GM12878 (cell line): Measurements from ENCODE around the gene H1-8.

Source experiments
- CBX3 ChIP-seq: fragments of 200-600 bp; sonication (generic); IDR thresholded peaks from 2 replicates; pipeline ENCODE4 v1.6.1; 2016; ENCODE audit warnings: low read depth, borderline replicate concordance
- CTCF ChIP-seq, 3 experiments: IDR thresholded peaks in 2 of 3; conservative IDR thresholded peaks in 1 of 3; 2 replicates each; pipeline ENCODE4 v1.5.1; 2011; ENCODE audit warnings: low read depth in 3 of 3, low read length in 3 of 3, mild to moderate bottlenecking in 3 of 3, control low read depth in 2 of 3, moderate library complexity in 2 of 3, inconsistent platforms in 1 of 3, mixed read lengths in 1 of 3; ENCODE audit not compliant: control insufficient read depth in 2 of 3, insufficient read depth in 1 of 3; ENCODE audit errors: extremely low read depth in 1 of 3
- EZH2 ChIP-seq: IDR thresholded peaks from 2 replicates; pipeline ENCODE4 v1.6.1; 2012; ENCODE audit warnings: low read depth, mild to moderate bottlenecking, control low read depth, inconsistent platforms, low read length, borderline replicate concordance; ENCODE audit not compliant: control insufficient read depth
- GABPA ChIP-seq: IDR thresholded peaks from 2 replicates; pipeline ENCODE4 v1.6.1; 2014; ENCODE audit warnings: antibody characterized with exemption, low read depth, mild to moderate bottlenecking, inconsistent platforms
- HDAC2 ChIP-seq: fragments of 200-600 bp; sonication (generic); IDR thresholded peaks from 2 replicates; pipeline ENCODE4 v1.6.1; 2017
- NR2C1 ChIP-seq: fragments of 450-650 bp; IDR thresholded peaks from 2 replicates; pipeline ENCODE4 v1.6.1; 2017; ENCODE audit warnings: antibody characterized with exemption, mild to moderate bottlenecking, moderate library complexity
- NR2C2 ChIP-seq: IDR thresholded peaks from 2 replicates; pipeline ENCODE4 v1.6.1; 2011; ENCODE audit warnings: borderline replicate concordance, low read depth; ENCODE audit not compliant: control insufficient read depth, insufficient read length
- TBL1XR1 ChIP-seq: IDR thresholded peaks from 2 replicates; pipeline ENCODE4 v1.6.1; 2012; ENCODE audit warnings: low read depth, low read length, improper control_type of control experiment
- TCF7 ChIP-seq: IDR thresholded peaks from 2 replicates; pipeline ENCODE4 v1.6.1; 2014; ENCODE audit warnings: antibody characterized with exemption, borderline replicate concordance
- ZSCAN29 ChIP-seq: fragments of 450-650 bp; IDR thresholded peaks from 2 replicates; pipeline ENCODE4 v1.6.1; 2017; ENCODE audit warnings: mild to moderate bottlenecking, moderate library complexity

GRCh38 chr3:129569856-129570255, 26.9 kb downstream of the H1-8 start:
- TF ChIP-seq CBX3 (no peak), GABPA (no peak), NR2C2 (no peak), HDAC2 (no peak), TBL1XR1 (no peak), ZSCAN29 (no peak), CTCF (IDR thresholded peaks at IDR 0.05 in 2 of 3, conservative IDR thresholded peaks at IDR 0.05 in 1 of 3; ENCODE audit: control insufficient read depth in 2 of 3, extremely low read depth in 1 of 3, insufficient read depth in 1 of 3, low read depth in 3 of 3, low read length in 3 of 3) (no peak), EZH2 (no peak), NR2C1 (no peak), TCF7 (no peak)
